ENCODE measurements around the gene PDE6C. TPM values are rescaled to one million over a fixed set of nuclear protein-coding genes. Genes with fewer than 3 reads are reported as not detected.

Gene PDE6C
- not detected in 5 replicates for total RNA-seq (2022; extraction: Qiagen RNA extraction)

DNA sequence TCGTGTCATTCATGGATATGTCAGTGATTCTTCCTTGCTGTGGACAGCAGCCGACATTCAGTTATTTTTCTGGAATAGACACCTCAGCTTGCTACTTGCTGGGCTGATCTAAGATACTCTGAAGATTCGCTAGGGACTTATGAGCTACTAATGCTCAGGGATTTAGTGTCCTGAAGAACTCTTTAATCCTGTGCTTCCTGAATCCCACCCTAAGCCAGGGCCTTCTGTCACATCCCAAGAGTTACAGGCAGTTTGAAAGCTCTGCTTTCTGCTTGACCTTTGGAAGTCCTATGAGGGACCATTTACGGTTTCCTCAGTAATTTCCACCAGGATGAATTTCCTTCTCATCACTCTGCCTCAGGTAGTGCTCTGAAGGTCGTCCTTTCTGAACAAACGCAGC lies at the start of gene PDE6C:
Gene PDE6C (plus strand): TSS at position 227 of the 400 bp plus-strand sequence. CDS start 189 bp downstream, outside the sequence.

DNA sequence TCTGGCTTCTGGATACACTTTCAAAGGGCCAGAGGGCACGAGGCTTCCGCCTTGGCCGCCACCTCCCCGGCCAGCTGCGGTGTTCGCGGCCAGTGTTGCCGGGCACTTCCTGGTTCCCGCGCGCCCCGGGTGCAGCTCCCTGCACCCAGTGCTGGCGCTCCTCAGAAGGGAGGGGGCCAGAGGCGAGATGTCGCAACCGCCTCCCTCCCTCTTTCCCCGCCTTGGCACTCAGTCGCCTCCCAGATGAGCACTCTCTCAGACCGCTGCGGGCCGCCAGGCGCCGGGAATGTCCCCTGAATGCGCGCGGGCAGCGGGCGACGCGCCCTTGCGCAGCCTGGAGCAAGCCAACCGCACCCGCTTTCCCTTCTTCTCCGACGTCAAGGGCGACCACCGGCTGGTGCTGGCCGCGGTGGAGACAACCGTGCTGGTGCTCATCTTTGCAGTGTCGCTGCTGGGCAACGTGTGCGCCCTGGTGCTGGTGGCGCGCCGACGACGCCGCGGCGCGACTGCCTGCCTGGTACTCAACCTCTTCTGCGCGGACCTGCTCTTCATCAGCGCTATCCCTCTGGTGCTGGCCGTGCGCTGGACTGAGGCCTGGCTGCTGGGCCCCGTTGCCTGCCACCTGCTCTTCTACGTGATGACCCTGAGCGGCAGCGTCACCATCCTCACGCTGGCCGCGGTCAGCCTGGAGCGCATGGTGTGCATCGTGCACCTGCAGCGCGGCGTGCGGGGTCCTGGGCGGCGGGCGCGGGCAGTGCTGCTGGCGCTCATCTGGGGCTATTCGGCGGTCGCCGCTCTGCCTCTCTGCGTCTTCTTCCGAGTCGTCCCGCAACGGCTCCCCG lies 45.7 kb upstream of the PDE6C start, which contains the start of gene FFAR4:
Gene FFAR4 (plus strand): TSS at position 231 of the 842 bp plus-strand sequence. CDS start 56 bp downstream, at position 287.

DNA sequence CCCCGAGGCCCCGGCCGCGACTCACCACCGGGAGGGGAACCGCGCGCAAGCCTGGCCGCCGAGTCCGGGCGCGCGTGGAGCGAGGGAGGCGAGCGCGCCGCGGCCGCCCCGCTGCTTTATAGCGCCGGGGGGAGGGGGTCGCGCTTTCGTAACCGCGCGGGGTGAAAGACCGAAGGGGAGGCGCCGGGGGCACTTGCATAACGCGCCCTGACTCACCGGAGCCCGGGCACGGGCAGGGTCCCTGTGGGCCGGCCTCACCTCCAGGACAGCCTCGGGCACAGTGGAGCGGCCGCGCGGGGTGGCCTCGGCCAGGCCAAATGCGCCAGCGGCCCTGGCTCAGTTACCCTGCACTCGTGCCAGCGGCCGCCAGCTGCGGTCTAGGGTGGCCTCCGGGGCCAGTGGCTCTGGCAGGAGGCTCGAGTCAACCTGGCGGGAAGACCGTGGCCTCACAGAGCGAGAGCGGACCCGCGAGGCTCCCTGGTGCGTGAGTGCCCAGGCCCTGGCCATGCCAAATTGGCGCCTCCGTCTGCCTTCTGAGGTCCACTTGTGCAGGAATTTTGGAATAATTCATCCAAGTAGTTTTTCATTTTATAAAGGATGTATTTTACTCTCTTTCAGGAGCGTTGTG lies 11.1 kb upstream of the PDE6C start, which contains the start of gene RBP4:
Gene RBP4 (minus strand): TSS at position 90 of the 628 bp plus-strand sequence. CDS start 207 bp downstream, outside the sequence.

DNA sequence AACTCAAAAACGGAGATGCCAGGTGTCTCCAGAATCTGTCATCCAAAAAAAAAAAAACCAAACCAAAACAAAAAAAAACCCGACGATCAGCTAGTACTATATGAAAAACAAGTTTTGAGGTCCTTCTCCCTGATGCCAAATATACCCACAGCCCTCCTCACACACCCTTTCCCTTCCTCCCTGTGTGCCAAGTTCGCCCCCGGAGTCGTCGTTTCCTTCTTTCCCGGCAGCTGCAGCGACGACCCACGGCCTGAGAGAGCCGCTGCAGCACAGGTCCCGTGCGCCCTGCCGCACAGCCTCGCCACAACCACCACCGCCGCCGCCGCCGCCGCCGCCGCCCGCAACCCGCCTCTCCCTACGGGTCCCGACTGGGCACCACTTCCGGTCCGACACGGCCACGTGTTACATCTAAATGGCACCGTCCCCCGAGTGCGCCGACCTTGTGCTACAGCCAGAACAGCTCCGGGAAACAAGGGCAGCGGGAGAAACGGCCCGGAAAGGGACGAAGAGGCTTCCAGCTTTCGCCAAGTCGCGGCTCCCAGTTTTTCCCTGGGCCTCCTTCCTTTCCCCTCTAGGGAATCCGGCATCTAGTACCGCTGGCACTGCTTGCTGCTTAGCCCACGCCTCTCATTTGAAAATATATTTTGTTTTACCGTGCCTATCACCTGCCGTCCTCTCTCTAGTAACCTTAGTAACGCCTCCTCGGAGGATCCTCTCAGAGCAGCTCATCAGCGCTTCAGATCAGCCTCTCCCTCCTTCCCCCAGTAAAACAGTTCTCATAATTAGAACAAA lies 90.1 kb downstream of the PDE6C start, which contains the start of gene FRA10AC1:
Gene FRA10AC1 (minus strand): TSS at position 383 of the 792 bp plus-strand sequence. CDS start 2,486 bp downstream, outside the sequence.

Other genes starting within 250 kb of the PDE6C start
- 181 to 268 TPM (median 202 TPM) in 5 replicates for gene MYOF, start 130.2 kb upstream of the PDE6C start, total RNA-seq (2022; extraction: Qiagen RNA extraction)
- gene CEP55, start 115.9 kb upstream of the PDE6C start, total RNA-seq (2022; extraction: Qiagen RNA extraction): 55.1 to 72.8 TPM (median 61.4 TPM) in 5 replicates
- gene FFAR4, start 45.9 kb upstream of the PDE6C start, total RNA-seq (2022; extraction: Qiagen RNA extraction): 0.04 to 0.14 TPM (median 0.09 TPM) in 5 replicates
- 5.6 to 10.8 TPM (median 9.0 TPM) in 5 replicates for gene RBP4, start 11.3 kb upstream of the PDE6C start, total RNA-seq (2022; extraction: Qiagen RNA extraction)
- 4.5 to 5.5 TPM (median 5.2 TPM) in 5 replicates for gene FRA10AC1, start 90.1 kb downstream of the PDE6C start, total RNA-seq (2022; extraction: Qiagen RNA extraction)
- not detected in 5 replicates for gene LGI1, start 145.4 kb downstream of the PDE6C start, total RNA-seq (2022; extraction: Qiagen RNA extraction)

Data from A549 treated with AZD2906 at 1 μM for 4 hours (cell line).